Lung (tissue), 12 donors: ENCODE data around the gene BNIP3. TPM values are rescaled to one million over a fixed set of nuclear protein-coding genes. Genes with fewer than 3 reads are reported as not detected.
"Not testable (repeated sequence)": the region's sequence is repeated elsewhere in the genome, so short reads cannot be mapped to it uniquely, and the experiment has no call there.

Experiments used
- ATAC-seq: fragments of 200-7000 bp; cut with Tn5 transposase; one replicate; pipeline ENCODE4 v1.9.1; 2020; ENCODE audit warnings: moderate number of reproducible peaks; ENCODE audit not compliant: insufficient read depth, low FRiP score
- DNase-seq, 3 donors: peaks; one replicate each; pipeline ENCODE4 v3.0.0-alpha.2; 2013 to 2017
- H3K27ac ChIP-seq, 2 donors: one replicate each; pipeline ENCODE4 v1.5.1; 2013; ENCODE audit warnings: mild to moderate bottlenecking in 2 of 2, moderate library complexity in 2 of 2, control low read depth in 1 of 2, inconsistent platforms in 1 of 2, low read depth in 1 of 2, low read length in 1 of 2
- H3K27me3 ChIP-seq, 3 donors: one replicate each; pipeline ENCODE4 v1.5.1; 2013; ENCODE audit warnings: low read length in 2 of 3; ENCODE audit not compliant: control insufficient read depth in 3 of 3, insufficient read depth in 3 of 3
- H3K36me3 ChIP-seq, 4 donors: one replicate each; pipeline ENCODE4 v1.5.1; 2013; ENCODE audit warnings: low read length in 4 of 4, mild to moderate bottlenecking in 1 of 4, moderate library complexity in 1 of 4; ENCODE audit not compliant: control insufficient read depth in 4 of 4, insufficient read depth in 4 of 4
- H3K4me1 ChIP-seq, 5 donors: one replicate each; pipeline ENCODE4 v1.5.1; 2013; ENCODE audit warnings: low read length in 5 of 5, mild to moderate bottlenecking in 2 of 5, moderate library complexity in 1 of 5; ENCODE audit not compliant: control insufficient read depth in 5 of 5, insufficient read depth in 5 of 5
- H3K4me3 ChIP-seq: one replicate; pipeline ENCODE4 v1.5.1; 2013; ENCODE audit warnings: mild to moderate bottlenecking, control low read depth, moderate library complexity
- H3K9ac ChIP-seq, 2 donors: one replicate each; pipeline ENCODE4 v1.5.1; 2013; ENCODE audit warnings: low read length in 2 of 2, control low read depth in 1 of 2; ENCODE audit not compliant: insufficient read depth in 1 of 2
- H3K9me3 ChIP-seq, 4 donors: one replicate each; pipeline ENCODE4 v1.5.1; 2013; ENCODE audit warnings: low read length in 3 of 4, mild to moderate bottlenecking in 1 of 4, moderate library complexity in 1 of 4; ENCODE audit not compliant: control insufficient read depth in 4 of 4, insufficient read depth in 3 of 4
- WGBS, 2 donors: extraction: QIAGEN DNeasy Blood & Tissue Kit; methylation state at CpG; one replicate each; pipeline ENCODE4 v1.1.7; 2013; 5-methylcytosine and 5-hydroxymethylcytosine counted together
- polyA plus RNA-seq, 2 donors: library from polyadenylated mRNA; stranded (reverse); fragments of 200-250 nt; gene quantifications; one replicate each; pipeline ENCODE4 v1.2.1, GENCODE V29; 2013
- total RNA-seq, 2 donors: library from RNA; depleted of rRNA in 1 of 2; stranded (reverse); fragments of >200 nt in 1 of 2; gene quantifications; one replicate each; pipeline ENCODE4 v1.2.1, GENCODE V29; 2014 to 2021
- TF ChIP-seq, protein P1 (sequence below): IDR thresholded peaks from 2 replicates; pipeline ENCODE4 v1.5.1; 2012; ENCODE audit warnings: mild to moderate bottlenecking; ENCODE audit errors: control extremely low read depth, extremely low read depth
- donor health status: control.
- donor health status: control.
- donor health status: Bipolar disorder and iron deficiency.
- donor health status: healthy.
- donor health status: DM: yes; HTN: yes; CAD: no.

Gene BNIP3
- total and polyA plus RNA-seq, 4 donors = 20.4 to 38.4 (median 30.8) TPM

DNA sequence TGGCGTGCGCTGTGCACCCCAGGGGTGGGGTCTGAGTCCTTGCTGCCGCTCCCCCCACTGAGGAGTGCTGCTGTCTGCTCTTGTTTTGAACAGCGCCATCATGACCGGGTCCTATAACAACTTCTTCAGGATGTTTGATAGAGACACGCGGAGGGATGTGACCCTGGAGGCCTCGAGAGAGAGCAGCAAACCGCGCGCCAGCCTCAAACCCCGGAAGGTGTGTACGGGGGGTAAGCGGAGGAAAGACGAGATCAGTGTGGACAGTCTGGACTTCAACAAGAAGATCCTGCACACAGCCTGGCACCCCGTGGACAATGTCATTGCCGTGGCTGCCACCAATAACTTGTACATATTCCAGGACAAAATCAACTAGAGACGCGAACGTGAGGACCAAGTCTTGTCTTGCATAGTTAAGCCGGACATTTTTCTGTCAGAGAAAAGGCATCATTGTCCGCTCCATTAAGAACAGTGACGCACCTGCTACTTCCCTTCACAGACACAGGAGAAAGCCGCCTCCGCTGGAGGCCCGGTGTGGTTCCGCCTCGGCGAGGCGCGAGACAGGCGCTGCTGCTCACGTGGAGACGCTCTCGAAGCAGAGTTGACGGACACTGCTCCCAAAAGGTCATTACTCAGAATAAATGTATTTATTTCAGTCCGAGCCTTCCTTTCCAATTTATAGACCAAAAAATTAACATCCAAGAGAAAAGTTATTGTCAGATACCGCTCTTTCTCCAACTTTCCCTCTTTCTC, 26.0 kb downstream of the BNIP3 start:
- ATAC-seq = no peak
- whole genome bisulfite sequencing, 2 donors = 96 to 97% methylated on average over 38 of the region's 38 CpGs
- H3K36me3 ChIP-seq = peaks cover 18 to 42% (median 26%) of the 10 kb centered on the region in 4 donors

GRCh38 chr10:131954356-131954965, 27.3 kb downstream of the BNIP3 start:
- no peak for DNase-seq
- TF ChIP-seq, protein P1, sequence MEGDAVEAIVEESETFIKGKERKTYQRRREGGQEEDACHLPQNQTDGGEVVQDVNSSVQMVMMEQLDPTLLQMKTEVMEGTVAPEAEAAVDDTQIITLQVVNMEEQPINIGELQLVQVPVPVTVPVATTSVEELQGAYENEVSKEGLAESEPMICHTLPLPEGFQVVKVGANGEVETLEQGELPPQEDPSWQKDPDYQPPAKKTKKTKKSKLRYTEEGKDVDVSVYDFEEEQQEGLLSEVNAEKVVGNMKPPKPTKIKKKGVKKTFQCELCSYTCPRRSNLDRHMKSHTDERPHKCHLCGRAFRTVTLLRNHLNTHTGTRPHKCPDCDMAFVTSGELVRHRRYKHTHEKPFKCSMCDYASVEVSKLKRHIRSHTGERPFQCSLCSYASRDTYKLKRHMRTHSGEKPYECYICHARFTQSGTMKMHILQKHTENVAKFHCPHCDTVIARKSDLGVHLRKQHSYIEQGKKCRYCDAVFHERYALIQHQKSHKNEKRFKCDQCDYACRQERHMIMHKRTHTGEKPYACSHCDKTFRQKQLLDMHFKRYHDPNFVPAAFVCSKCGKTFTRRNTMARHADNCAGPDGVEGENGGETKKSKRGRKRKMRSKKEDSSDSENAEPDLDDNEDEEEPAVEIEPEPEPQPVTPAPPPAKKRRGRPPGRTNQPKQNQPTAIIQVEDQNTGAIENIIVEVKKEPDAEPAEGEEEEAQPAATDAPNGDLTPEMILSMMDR = no peak

More for the DNA sequence above, 26.0 kb downstream of the BNIP3 start:
- no peaks in the 10 kb centered on the region for H3K9me3 ChIP-seq
- H3K4me1 ChIP-seq = no peaks in the 10 kb centered on the region
- DNase-seq = no peak
- H3K27ac ChIP-seq = no peak overlapping the region
- H3K9ac ChIP-seq = no peak overlapping the region
- no peak overlapping the region for H3K4me3 ChIP-seq
- no peaks in the 10 kb centered on the region for H3K27me3 ChIP-seq
- TF ChIP-seq, protein P1 = no peak

DNA sequence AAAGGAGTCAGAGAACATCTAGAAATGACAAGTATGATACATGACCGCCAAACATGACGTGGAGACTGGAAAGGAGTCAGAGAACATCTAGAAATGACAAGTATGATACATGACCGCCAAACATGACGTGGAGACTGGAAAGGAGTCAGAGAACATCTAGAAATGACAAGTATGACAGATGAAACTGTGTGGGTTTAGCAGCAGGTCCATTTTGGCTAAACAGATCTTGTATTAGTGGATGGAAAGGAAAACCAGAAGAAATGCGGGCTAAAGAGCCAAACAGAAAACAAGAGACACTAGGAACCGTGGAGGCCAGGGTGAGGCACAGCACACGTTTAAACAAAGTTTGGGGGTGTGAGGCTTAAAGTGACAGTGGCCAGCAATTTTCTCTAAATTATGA, 31.8 kb downstream of the BNIP3 start:
- H3K27ac ChIP-seq, H3K27me3 ChIP-seq, H3K4me1 ChIP-seq, ATAC-seq, H3K9me3 ChIP-seq, DNase-seq, H3K9ac ChIP-seq, H3K4me3 ChIP-seq: not testable (repeated sequence)
- 90 to 97% methylated on average over 5 of the region's 7 CpGs for WGBS, 2 donors
- H3K36me3 ChIP-seq = peaks cover 12 to 46% (median 35%) of the 10 kb centered on the region in 4 donors

More at GRCh38 chr10:131954356-131954965, 27.3 kb downstream of the BNIP3 start:
- WGBS, 2 donors = 94 to 96% methylated on average over 20 to 21 of the region's 21 CpGs
- Histone ChIP-seq H3K4me3 (no peak overlapping the region), H3K9ac (no peak overlapping the region), H3K9me3 (no peaks in the 10 kb centered on the region), H3K4me1 (no peaks in the 10 kb centered on the region), H3K27me3 (no peaks in the 10 kb centered on the region), H3K36me3 (peaks cover 21 to 37% (median 28%) of the 10 kb centered on the region in 4 donors), H3K27ac (no peak overlapping the region)
- no peak for ATAC-seq

- Histone ChIP-seq H3K4me1 (no peaks in the 10 kb centered on the region), H3K27ac (no peak overlapping the region), H3K9me3 (no peaks in the 10 kb centered on the region), H3K36me3 (peaks cover 9 to 43% (median 32%) of the 10 kb centered on the region in 4 donors), H3K4me3 (no peak overlapping the region), H3K27me3 (no peaks in the 10 kb centered on the region), H3K9ac (no peak overlapping the region)
- TF ChIP-seq, protein P1 = no peak
- no peak for DNase-seq
- ATAC-seq = no peak
- 93 to 94% methylated on average over 21 of the region's 23 CpGs for WGBS, 2 donors
Measured at GRCh38 chr10:131949041-131949862, 32.5 kb downstream of the BNIP3 start.
